Calu3 (cell line): ENCODE results near the gene ACAD9. TPM values are rescaled to one million over a fixed set of nuclear protein-coding genes. Genes with fewer than 3 reads are reported as not detected.

Experiments used
- BruUV-seq: library from RNA; stranded (reverse); fragments of 400-500 nt; replicated peaks from 2 replicates; lab custom pipeline; 2021; lab: Mats Ljungman, UMichigan
- CTCF ChIA-PET: fragments of 300-600 bp; sonication (Branson Sonifier 250); formaldehyde crosslinking; loops from one replicate; lab custom pipeline; 2022; ENCODE audit warnings: antibody characterized with exemption; lab: Charles Lee
- DNase-seq: peaks from one replicate; pipeline ENCODE4 v3.0.0; 2022
- H3K27ac Mint-ChIP-seq: one replicate; pipeline ENCODE4 v1.8.0; 2022; ENCODE audit warnings: mixed read lengths; ENCODE audit not compliant: unreplicated experiment
- H3K27me3 Mint-ChIP-seq: one replicate; pipeline ENCODE4 v1.8.0; 2022; ENCODE audit warnings: mixed read lengths; ENCODE audit not compliant: unreplicated experiment
- H3K36me3 Mint-ChIP-seq: one replicate; pipeline ENCODE4 v1.8.0; 2022; ENCODE audit warnings: mild to moderate bottlenecking, moderate library complexity, mixed read lengths; ENCODE audit not compliant: insufficient read depth, unreplicated experiment
- H3K4me1 Mint-ChIP-seq: one replicate; pipeline ENCODE4 v1.8.0; 2022; ENCODE audit warnings: mild to moderate bottlenecking, low read depth, mixed read lengths; ENCODE audit not compliant: unreplicated experiment
- H3K4me3 Mint-ChIP-seq: one replicate; pipeline ENCODE4 v1.8.0; 2022; ENCODE audit warnings: mild to moderate bottlenecking, low read depth, moderate library complexity, mixed read lengths; ENCODE audit not compliant: unreplicated experiment
- H3K9me3 Mint-ChIP-seq: one replicate; pipeline ENCODE4 v1.8.0; 2022; ENCODE audit warnings: low read depth, mixed read lengths; ENCODE audit not compliant: unreplicated experiment
- intact Hi-C: fragments of 100-400 bp; cut with micrococcal nuclease; formaldehyde crosslinking; loops from one replicate; pipeline ENCODE4 v1.10.0; 2022; ENCODE audit not compliant: unreplicated experiment
- total RNA-seq: library from RNA; stranded (reverse); gene quantifications from 2 replicates; pipeline ENCODE4 v1.2.3, GENCODE V29; 2022
- TF ChIP-seq, protein P1 (sequence below): fragments of 200-600 bp; IDR thresholded peaks from one replicate; pipeline ENCODE4 v1.8.0; 2022; ENCODE audit warnings: antibody characterized with exemption; ENCODE audit not compliant: unreplicated experiment

Gene ACAD9
- total RNA-seq, 1 experiment from 2014 or later: 124 TPM

GRCh38 chr3:128874481-128875180, 4.8 kb upstream of the ACAD9 start:
- Mint-ChIP-seq H3K9me3 (no peaks in the 10 kb centered on the region), H3K4me1 (peaks cover 19% of the 10 kb centered on the region), H3K27ac (no peak overlapping the region), H3K36me3 (peaks cover 13% of the 10 kb centered on the region), H3K4me3 (no peak overlapping the region), H3K27me3 (peaks cover 40% of the 10 kb centered on the region)
- intact Hi-C loops: loop anchor here (10.0 kb wide), 1 partner anchor 210 kb away; no protein-coding TSS in a partner anchor
- no peak for DNase-seq
- no TSS peak for BruUV-seq
- TF ChIP-seq, protein P1, sequence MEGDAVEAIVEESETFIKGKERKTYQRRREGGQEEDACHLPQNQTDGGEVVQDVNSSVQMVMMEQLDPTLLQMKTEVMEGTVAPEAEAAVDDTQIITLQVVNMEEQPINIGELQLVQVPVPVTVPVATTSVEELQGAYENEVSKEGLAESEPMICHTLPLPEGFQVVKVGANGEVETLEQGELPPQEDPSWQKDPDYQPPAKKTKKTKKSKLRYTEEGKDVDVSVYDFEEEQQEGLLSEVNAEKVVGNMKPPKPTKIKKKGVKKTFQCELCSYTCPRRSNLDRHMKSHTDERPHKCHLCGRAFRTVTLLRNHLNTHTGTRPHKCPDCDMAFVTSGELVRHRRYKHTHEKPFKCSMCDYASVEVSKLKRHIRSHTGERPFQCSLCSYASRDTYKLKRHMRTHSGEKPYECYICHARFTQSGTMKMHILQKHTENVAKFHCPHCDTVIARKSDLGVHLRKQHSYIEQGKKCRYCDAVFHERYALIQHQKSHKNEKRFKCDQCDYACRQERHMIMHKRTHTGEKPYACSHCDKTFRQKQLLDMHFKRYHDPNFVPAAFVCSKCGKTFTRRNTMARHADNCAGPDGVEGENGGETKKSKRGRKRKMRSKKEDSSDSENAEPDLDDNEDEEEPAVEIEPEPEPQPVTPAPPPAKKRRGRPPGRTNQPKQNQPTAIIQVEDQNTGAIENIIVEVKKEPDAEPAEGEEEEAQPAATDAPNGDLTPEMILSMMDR: no peak
- CTCF ChIA-PET: interaction anchor here (1.2 to 1.3 kb wide), 2 partner anchors 115 to 120 kb away, joined by 3 read pairs; no protein-coding TSS in a partner anchor

DNA sequence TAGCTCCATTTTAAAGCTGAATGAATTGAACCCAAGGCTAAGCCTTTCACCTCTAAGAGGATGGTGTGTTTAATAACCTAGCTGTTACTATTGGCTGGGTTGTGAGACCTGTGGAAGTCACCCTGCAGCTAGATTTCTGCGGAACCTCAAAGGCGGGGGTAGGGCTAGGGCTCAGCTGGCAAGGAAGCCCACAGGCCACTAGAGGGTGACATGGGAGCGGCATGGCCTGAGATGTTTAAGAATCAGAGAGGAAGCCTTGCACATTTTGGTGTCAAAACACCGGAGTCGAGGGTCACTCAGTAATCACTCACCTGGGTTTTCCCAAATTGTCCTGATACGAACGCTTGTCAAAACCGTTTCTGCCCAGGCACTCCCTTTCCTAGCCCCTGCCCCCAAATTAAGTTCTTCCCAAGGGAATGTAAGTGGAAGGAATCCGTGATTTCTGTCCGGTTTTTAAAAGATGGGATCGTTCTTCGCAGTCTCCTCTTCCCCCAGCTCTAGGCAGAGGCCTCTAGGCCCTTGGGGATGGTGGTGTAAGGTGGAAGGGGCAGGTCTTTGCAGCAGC, 3.8 kb upstream of the ACAD9 start:
- peak; percentile 73 for DNase-seq
- Mint-ChIP-seq H3K9me3 (no peaks in the 10 kb centered on the region), H3K27me3 (peaks cover 40% of the 10 kb centered on the region), H3K4me1 (peaks cover 19% of the 10 kb centered on the region), H3K36me3 (peaks cover 23% of the 10 kb centered on the region), H3K27ac (no peak overlapping the region), H3K4me3 (no peak overlapping the region)
- no TSS peak for BruUV-seq
- intact Hi-C loops: loop anchor here (10.0 kb wide), 1 partner anchor 211 kb away; no protein-coding TSS in a partner anchor
- CTCF ChIA-PET: interaction anchor here (0.5 to 1.3 kb wide), 4 partner anchors 30 to 119 kb away, joined by 3 read pairs; no protein-coding TSS in a partner anchor
- TF ChIP-seq, protein P1: peak; percentile 72

DNA sequence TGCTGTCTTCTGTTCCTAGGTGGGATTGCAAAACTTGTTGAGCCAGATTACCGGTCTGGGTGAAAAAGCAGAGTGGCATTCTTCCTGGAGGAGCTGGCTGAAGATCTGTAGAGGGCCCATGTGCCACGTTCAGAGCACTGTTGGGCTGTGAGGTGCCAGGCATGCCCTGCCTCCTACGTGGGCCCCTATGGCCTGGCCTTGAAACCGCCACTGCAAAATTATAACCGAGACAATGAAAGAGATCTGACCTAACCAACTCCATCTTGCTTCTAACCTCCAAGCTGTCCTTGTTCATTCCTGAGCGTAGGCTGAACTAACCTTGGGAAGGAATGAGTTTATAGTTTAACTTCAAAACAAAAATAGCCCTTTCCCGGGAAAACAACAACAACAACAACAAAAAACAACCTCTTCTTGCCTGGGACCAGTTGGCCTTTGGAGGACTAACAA, 1.4 kb upstream of the ACAD9 start:
- no TSS peak for BruUV-seq
- intact Hi-C loops: loop anchor here (10.0 kb wide), 1 partner anchor 213 kb away; no protein-coding TSS in a partner anchor
- peak overlapping the region; percentile 84 for H3K27ac Mint-ChIP-seq
- H3K27me3 Mint-ChIP-seq: peaks cover 25% of the 10 kb centered on the region
- H3K9me3 Mint-ChIP-seq: no peaks in the 10 kb centered on the region
- TF ChIP-seq, protein P1: no peak
- no peak for DNase-seq
- H3K4me1 Mint-ChIP-seq: peaks cover 41% of the 10 kb centered on the region
- CTCF ChIA-PET: interaction anchor here (0.6 to 3.7 kb wide), 8 partner anchors 8 to 300 kb away, joined by 3 to 15 read pairs (median 3); no protein-coding TSS in a partner anchor
- peaks cover 43% of the 10 kb centered on the region for H3K36me3 Mint-ChIP-seq
- H3K4me3 Mint-ChIP-seq: peak overlapping the region; percentile 81

DNA sequence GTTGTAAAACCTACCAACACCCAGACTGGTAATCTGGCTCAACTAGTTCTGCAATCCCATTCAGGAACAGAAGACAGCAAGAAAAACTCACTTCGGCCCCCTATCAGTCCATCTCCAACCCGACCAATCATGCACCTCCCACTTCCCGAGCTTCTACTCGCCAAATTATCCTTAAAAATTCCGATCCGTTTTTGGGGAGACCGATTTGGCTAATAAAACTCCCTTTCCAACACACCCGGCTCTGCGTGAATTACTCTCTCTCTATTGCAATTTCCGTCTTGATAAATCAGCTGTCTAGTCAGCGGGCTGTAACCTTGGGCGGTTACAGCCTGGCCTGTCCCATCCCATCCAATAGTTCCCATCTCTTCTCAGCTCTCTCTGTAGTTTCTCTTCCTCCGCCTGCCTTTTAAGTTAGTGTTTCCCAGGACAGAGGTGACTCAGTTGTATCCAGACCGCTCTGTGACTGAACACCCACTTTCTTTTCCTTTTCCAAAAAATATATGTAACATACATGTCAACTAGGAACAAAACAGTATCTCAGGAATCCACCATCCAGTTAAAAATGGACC, 780 bp upstream of the ACAD9 start:
- CTCF ChIA-PET: interaction anchor here (0.5 to 3.7 kb wide), 13 partner anchors 9 to 261 kb away, joined by 3 to 15 read pairs (median 3); no protein-coding TSS in a partner anchor
- peaks cover 19% of the 10 kb centered on the region for H3K27me3 Mint-ChIP-seq
- peaks cover 49% of the 10 kb centered on the region for H3K36me3 Mint-ChIP-seq
- BruUV-seq: TSS peak; percentile 94
- DNase-seq: peak; percentile 18
- H3K4me1 Mint-ChIP-seq: peaks cover 43% of the 10 kb centered on the region
- peak overlapping the region; percentile 81 for H3K4me3 Mint-ChIP-seq
- intact Hi-C loops: loop anchor here (10.0 kb wide), 1 partner anchor 214 kb away; no protein-coding TSS in a partner anchor
- H3K9me3 Mint-ChIP-seq: no peaks in the 10 kb centered on the region
- peak overlapping the region; percentile 84 for H3K27ac Mint-ChIP-seq
- TF ChIP-seq, protein P1: no peak
